ENCODE data around the gene GNL1. TPM values are rescaled to one million over a fixed set of nuclear protein-coding genes. Genes with fewer than 3 reads are reported as not detected.
"Not testable (repeated sequence)": the region's sequence is repeated elsewhere in the genome, so short reads cannot be mapped to it uniquely, and the experiment has no call there.

GNL1 gene
- total RNA-seq, 2 donors from 2014 or later = 42.2 to 49.3 TPM

GRCh38 chr6:30521082-30521481, 35.2 kb downstream of the GNL1 start:
- H3K9ac ChIP-seq (ENCODE audit: low read depth in 2 of 2, low read length in 2 of 2); H3K27me3 ChIP-seq; H3K36me3 ChIP-seq; H3K4me3 ChIP-seq; H3K9me3 ChIP-seq; intact Hi-C loops (cut with DNase I); H3K4me1 ChIP-seq: not testable (repeated sequence)
- H3K27ac ChIP-seq = peak overlapping the region; percentile 70
- DNase-seq = peak; percentile 82

DNA sequence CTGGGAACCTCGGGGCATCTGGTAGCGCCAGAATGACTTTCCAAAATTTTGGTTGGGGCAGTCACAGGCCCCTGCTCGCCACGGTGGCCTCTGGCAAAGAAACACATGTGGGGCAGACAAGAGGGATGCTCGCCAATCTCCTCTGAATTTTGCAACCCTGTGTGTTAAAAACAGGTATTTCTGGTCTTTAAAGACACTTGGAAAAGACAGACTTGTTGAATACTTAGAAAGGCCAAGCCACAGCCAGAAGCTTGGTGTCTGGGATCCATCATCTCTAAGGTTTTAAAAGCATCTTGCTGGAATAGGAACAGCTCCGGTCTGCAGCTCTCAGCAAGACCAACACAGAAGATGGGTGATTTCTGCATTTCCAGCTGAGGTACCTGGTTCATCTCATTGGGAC, 35.8 kb downstream of the GNL1 start:
- intact Hi-C loops (cut with DNase I) = no loop called here
- TF ChIP-seq, protein P1, sequence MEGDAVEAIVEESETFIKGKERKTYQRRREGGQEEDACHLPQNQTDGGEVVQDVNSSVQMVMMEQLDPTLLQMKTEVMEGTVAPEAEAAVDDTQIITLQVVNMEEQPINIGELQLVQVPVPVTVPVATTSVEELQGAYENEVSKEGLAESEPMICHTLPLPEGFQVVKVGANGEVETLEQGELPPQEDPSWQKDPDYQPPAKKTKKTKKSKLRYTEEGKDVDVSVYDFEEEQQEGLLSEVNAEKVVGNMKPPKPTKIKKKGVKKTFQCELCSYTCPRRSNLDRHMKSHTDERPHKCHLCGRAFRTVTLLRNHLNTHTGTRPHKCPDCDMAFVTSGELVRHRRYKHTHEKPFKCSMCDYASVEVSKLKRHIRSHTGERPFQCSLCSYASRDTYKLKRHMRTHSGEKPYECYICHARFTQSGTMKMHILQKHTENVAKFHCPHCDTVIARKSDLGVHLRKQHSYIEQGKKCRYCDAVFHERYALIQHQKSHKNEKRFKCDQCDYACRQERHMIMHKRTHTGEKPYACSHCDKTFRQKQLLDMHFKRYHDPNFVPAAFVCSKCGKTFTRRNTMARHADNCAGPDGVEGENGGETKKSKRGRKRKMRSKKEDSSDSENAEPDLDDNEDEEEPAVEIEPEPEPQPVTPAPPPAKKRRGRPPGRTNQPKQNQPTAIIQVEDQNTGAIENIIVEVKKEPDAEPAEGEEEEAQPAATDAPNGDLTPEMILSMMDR (IDR thresholded peaks at IDR 0.05) = no peak
- Histone ChIP-seq H3K36me3 (no peaks in the 10 kb centered on the region), H3K27ac (peak overlapping the region; percentile 70), H3K4me1 (peaks cover 4% of the 10 kb centered on the region), H3K4me3 (no peak overlapping the region), H3K9ac (ENCODE audit: low read depth in 2 of 2, low read length in 2 of 2) (no peak overlapping the region), H3K27me3 (no peaks in the 10 kb centered on the region), H3K9me3 (no peaks in the 10 kb centered on the region)
- DNase-seq = no peak

- H3K27ac ChIP-seq; H3K36me3 ChIP-seq; intact Hi-C loops (cut with DNase I); DNase-seq; H3K9ac ChIP-seq (ENCODE audit: low read depth in 2 of 2, low read length in 2 of 2); H3K4me3 ChIP-seq; H3K27me3 ChIP-seq; H3K9me3 ChIP-seq; H3K4me1 ChIP-seq: not testable (repeated sequence)
Measured at GRCh38 chr6:30518505-30519145, 37.7 kb downstream of the GNL1 start.

GRCh38 chr6:30517767-30518504, 38.4 kb downstream of the GNL1 start:
- H3K36me3 ChIP-seq; H3K4me3 ChIP-seq; intact Hi-C loops (cut with DNase I); H3K27ac ChIP-seq; H3K9ac ChIP-seq (ENCODE audit: low read depth in 2 of 2, low read length in 2 of 2); H3K27me3 ChIP-seq; H3K9me3 ChIP-seq; H3K4me1 ChIP-seq; DNase-seq: not testable (repeated sequence)

- H3K27ac ChIP-seq = peak overlapping the region; percentile 98
- intact Hi-C loops (cut with DNase I); H3K27me3 ChIP-seq; H3K9me3 ChIP-seq; DNase-seq; H3K4me3 ChIP-seq; H3K36me3 ChIP-seq; H3K4me1 ChIP-seq: not testable (repeated sequence)
- peak overlapping the region in 1 of 2 donors; percentile 80 for H3K9ac ChIP-seq (ENCODE audit: low read depth in 2 of 2, low read length in 2 of 2)
Measured at GRCh38 chr6:30516754-30517076, 39.6 kb downstream of the GNL1 start.

DNA sequence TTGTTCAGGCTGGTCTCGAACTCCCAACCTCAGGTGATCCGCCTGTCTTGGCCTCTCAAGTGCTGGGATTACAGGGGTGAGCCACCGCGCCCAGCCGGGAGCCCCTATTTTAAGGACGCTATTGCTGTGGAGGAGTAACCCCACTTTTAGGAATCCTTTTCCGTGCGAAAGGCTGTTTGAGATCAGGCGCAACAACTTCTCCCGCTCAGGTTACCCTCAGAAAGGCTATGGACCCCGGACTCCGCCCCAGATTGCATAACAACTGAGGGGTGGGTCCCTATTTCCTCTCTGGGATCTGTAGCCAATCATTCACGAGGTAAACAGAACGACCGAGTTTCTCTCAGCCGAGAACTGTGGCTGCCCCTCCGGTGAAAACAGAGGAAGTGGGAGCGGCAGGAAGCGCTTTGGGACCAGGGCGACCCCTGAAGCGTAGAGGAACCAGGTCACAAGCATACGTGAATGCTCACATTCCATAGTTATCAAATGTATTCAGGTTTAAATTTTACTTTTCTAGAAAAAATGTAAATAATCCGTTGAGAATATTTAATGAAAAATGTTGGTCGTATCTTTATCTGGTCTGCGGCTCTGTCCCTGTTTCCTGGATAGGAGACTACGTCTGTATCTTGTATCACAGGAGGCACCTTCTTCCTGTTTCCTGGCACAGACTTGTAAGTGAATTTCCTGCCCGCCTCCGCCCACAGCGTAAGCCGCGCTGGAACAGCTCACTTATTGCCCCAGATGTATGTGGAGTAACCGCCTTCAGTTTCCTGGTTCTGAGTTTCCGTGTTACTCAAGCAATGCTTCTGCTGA, 40.1 kb downstream of the GNL1 start:
- H3K9ac ChIP-seq (ENCODE audit: low read depth in 2 of 2, low read length in 2 of 2) = peak overlapping the region; percentile 74 to 80
- TF ChIP-seq, protein P1 (IDR thresholded peaks at IDR 0.05) = no peak
- H3K27me3 ChIP-seq = no peaks in the 10 kb centered on the region
- intact Hi-C loops (cut with DNase I) = no loop called here
- H3K27ac ChIP-seq = peak overlapping the region; percentile 98
- peak overlapping the region; percentile 21 for H3K4me3 ChIP-seq
- no peaks in the 10 kb centered on the region for H3K9me3 ChIP-seq
- peaks cover 4% of the 10 kb centered on the region for H3K4me1 ChIP-seq
- no peaks in the 10 kb centered on the region for H3K36me3 ChIP-seq
- DNase-seq = peak; percentile 92

DNA sequence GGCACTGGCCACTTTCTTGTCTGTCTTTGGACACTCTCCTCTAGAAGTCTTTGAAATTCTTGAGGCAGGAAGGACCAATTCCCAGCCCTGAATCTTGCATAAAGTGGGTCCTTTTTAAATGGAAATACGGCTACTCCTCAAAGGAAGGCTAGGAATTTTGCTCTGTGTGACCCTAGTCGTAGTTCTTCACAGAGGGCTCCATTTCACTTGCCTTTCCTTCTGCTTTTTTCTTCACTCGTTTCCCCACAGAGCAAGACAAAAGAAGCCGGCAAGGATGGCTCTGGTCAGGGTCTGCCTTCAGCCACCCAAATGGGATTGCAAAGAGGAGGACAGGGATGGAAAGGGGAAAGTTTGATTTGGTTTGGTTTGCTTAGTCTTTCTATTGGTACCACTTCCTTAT, 41.2 kb downstream of the GNL1 start:
- H3K9ac ChIP-seq (ENCODE audit: low read depth in 2 of 2, low read length in 2 of 2) = no peak overlapping the region
- intact Hi-C loops (cut with DNase I) = no loop called here
- no peaks in the 10 kb centered on the region for H3K36me3 ChIP-seq
- no peaks in the 10 kb centered on the region for H3K9me3 ChIP-seq
- no peaks in the 10 kb centered on the region for H3K4me1 ChIP-seq
- peak overlapping the region; percentile 98 for H3K27ac ChIP-seq
- H3K27me3 ChIP-seq = no peaks in the 10 kb centered on the region
- H3K4me3 ChIP-seq = no peak overlapping the region
- TF ChIP-seq, protein P1 (IDR thresholded peaks at IDR 0.05) = no peak
- no peak for DNase-seq
